Sigmoid colon (tissue), 7 donors: ENCODE data around the gene RGS7. TPM values are rescaled to one million over a fixed set of nuclear protein-coding genes. Genes with fewer than 3 reads are reported as not detected.
A peak's percentile ranks its signal among the peaks of the same experiment; 100 is the strongest.

Experiments used
- DNase-seq: peaks from one replicate; pipeline ENCODE4 v3.0.0-alpha.2; 2019
- H3K27ac ChIP-seq, 4 donors: fragments of 200-600 bp; sonication (generic); one replicate each; pipeline ENCODE4 v1.5.1; 2016 to 2019; ENCODE audit warnings: mild to moderate bottlenecking in 1 of 4
- H3K27me3 ChIP-seq, 3 donors: fragments of 200-600 bp; sonication (generic); one replicate each; pipeline ENCODE4 v1.5.1; 2019; ENCODE audit warnings: mild to moderate bottlenecking in 1 of 3
- H3K36me3 ChIP-seq, 4 donors: fragments of 200-600 bp; sonication (generic); one replicate each; pipeline ENCODE4 v1.5.1; 2016 to 2019
- H3K4me1 ChIP-seq, 4 donors: fragments of 200-600 bp; sonication (generic); one replicate each; pipeline ENCODE4 v1.5.1; 2017 to 2019
- H3K4me3 ChIP-seq, 4 donors: fragments of 200-600 bp; sonication (generic); one replicate each; pipeline ENCODE4 v1.5.1; 2017 to 2019; ENCODE audit warnings: mild to moderate bottlenecking in 2 of 4, moderate library complexity in 1 of 4
- H3K9me3 ChIP-seq, 4 donors: fragments of 200-600 bp in 3 of 4; sonication (generic) in 3 of 4; one replicate each; pipeline versions ENCODE4 v1.5.1 to v1.6.1; 2013 to 2019
- EP300 ChIP-seq, 4 donors: sonication (generic); formaldehyde crosslinking; IDR thresholded peaks; one replicate each; pipeline ENCODE4 v1.6.1; 2017; ENCODE audit warnings: antibody characterized with exemption in 4 of 4
- POLR2A ChIP-seq, 2 donors: fragments of 450-650 bp; IDR thresholded peaks; one replicate each; pipeline ENCODE4 v1.6.1; 2016; ENCODE audit warnings: antibody characterized with exemption in 2 of 2, mild to moderate bottlenecking in 2 of 2, moderate library complexity in 2 of 2
- POLR2AphosphoS5 ChIP-seq, 4 donors: sonication (generic); formaldehyde crosslinking; IDR thresholded peaks; one replicate each; pipeline ENCODE4 v1.6.1; 2017; ENCODE audit warnings: antibody characterized with exemption in 4 of 4
- WGBS, 2 donors: extraction: QIAGEN DNeasy Blood & Tissue Kit; methylation state at CpG; one replicate each; pipeline ENCODE4 v1.1.7; 2013; 5-methylcytosine and 5-hydroxymethylcytosine counted together
- intact Hi-C: fragments of 100-400 bp; cut with DNase I; formaldehyde crosslinking; loops from one replicate; pipeline ENCODE4 v1.15.1; 2023
- polyA plus RNA-seq, 3 donors: library from polyadenylated mRNA; stranded (reverse); fragments of 200-250 nt; gene quantifications; one replicate each; pipeline ENCODE4 v1.2.3, GENCODE V29; 2013
- total RNA-seq, 4 donors: library from RNA; depleted of rRNA; stranded (reverse); fragments of >200 nt; gene quantifications; one replicate each; pipeline ENCODE4 v1.1.0, GENCODE V29; 2016
- TF ChIP-seq, protein P1 (sequence below), 4 experiments: fragments of 450-650 bp in 3 of 4; fragments of 200-600 bp in 1 of 4; IDR thresholded peaks; one replicate each; pipeline ENCODE4 v1.5.1; 2016 to 2019; ENCODE audit warnings: antibody characterized with exemption in 4 of 4, mild to moderate bottlenecking in 3 of 4, moderate library complexity in 2 of 4
- donor health status: healthy with polysubstance abuse.
- donor health status: Bipolar disorder and iron deficiency.
- donor health status: healthy.

RGS7 gene
- total and polyA plus RNA-seq, 7 donors = 0.10 to 1.8 (median 0.33) TPM; not detected in 4

DNA sequence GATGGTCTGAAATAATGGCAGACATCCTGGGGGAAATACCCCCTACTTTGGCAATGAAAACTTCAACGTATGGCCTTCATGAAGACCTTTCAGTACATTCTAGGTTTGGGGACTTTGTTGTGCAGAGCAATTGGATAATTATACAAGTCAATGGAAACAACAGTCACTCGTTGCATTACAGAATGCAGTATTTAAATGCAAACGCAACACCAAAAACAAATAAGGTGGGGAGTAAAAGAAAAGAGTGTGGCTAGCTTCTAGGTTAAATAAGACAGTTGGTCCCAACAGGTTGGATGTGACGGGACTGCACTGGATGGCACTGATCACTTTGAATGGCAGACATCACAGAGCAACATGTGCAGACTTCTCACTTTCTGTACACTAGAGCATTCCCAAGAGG, 386.8 kb downstream of the RGS7 start:
- Histone ChIP-seq H3K27me3 (no peaks in the 10 kb centered on the region), H3K4me1 (no peaks in the 10 kb centered on the region), H3K4me3 (no peak overlapping the region), H3K36me3 (no peaks in the 10 kb centered on the region), H3K9me3 (no peaks in the 10 kb centered on the region), H3K27ac (no peak overlapping the region)
- WGBS, 2 donors = 80 to 86% methylated on average over 4 of the region's 4 CpGs
- TF ChIP-seq, protein P1, sequence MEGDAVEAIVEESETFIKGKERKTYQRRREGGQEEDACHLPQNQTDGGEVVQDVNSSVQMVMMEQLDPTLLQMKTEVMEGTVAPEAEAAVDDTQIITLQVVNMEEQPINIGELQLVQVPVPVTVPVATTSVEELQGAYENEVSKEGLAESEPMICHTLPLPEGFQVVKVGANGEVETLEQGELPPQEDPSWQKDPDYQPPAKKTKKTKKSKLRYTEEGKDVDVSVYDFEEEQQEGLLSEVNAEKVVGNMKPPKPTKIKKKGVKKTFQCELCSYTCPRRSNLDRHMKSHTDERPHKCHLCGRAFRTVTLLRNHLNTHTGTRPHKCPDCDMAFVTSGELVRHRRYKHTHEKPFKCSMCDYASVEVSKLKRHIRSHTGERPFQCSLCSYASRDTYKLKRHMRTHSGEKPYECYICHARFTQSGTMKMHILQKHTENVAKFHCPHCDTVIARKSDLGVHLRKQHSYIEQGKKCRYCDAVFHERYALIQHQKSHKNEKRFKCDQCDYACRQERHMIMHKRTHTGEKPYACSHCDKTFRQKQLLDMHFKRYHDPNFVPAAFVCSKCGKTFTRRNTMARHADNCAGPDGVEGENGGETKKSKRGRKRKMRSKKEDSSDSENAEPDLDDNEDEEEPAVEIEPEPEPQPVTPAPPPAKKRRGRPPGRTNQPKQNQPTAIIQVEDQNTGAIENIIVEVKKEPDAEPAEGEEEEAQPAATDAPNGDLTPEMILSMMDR (IDR thresholded peaks at IDR 0.05) = no peak
- TF ChIP-seq POLR2A (IDR thresholded peaks at IDR 0.05) (no peak), EP300 (IDR thresholded peaks at IDR 0.05) (no peak), POLR2AphosphoS5 (IDR thresholded peaks at IDR 0.05) (no peak)
- intact Hi-C loops = no loop called here
- DNase-seq = no peak

DNA sequence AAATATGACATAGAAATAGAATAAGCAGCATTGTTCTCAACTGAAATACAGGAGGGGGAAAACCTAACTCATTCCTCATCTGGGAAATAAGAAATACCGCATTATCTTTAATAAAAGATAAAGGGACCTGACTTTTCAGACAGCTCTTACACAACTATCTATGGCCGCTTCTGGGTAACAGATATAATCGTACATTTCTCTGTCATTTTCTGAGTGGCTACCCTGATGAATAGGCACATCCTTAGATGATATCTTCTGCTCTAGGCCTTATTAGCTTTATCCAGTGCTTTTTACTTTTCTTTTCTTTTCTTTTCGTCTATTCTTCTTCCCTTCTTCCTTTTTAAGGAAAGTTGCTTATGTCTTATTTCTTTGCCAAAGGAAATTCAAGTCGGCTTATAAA, 388.1 kb downstream of the RGS7 start:
- 88% methylated on average over 5 of the region's 5 CpGs for WGBS, 2 donors
- Histone ChIP-seq H3K27ac (no peak overlapping the region), H3K36me3 (no peaks in the 10 kb centered on the region), H3K4me3 (no peak overlapping the region), H3K9me3 (no peaks in the 10 kb centered on the region), H3K27me3 (no peaks in the 10 kb centered on the region), H3K4me1 (no peaks in the 10 kb centered on the region)
- TF ChIP-seq, protein P1 (IDR thresholded peaks at IDR 0.05) = no peak
- no peak for TF ChIP-seq EP300 (IDR thresholded peaks at IDR 0.05)
- TF ChIP-seq POLR2AphosphoS5 (IDR thresholded peaks at IDR 0.05) = no peak
- TF ChIP-seq POLR2A (IDR thresholded peaks at IDR 0.05) = no peak
- intact Hi-C loops = no loop called here
- DNase-seq = no peak

DNA sequence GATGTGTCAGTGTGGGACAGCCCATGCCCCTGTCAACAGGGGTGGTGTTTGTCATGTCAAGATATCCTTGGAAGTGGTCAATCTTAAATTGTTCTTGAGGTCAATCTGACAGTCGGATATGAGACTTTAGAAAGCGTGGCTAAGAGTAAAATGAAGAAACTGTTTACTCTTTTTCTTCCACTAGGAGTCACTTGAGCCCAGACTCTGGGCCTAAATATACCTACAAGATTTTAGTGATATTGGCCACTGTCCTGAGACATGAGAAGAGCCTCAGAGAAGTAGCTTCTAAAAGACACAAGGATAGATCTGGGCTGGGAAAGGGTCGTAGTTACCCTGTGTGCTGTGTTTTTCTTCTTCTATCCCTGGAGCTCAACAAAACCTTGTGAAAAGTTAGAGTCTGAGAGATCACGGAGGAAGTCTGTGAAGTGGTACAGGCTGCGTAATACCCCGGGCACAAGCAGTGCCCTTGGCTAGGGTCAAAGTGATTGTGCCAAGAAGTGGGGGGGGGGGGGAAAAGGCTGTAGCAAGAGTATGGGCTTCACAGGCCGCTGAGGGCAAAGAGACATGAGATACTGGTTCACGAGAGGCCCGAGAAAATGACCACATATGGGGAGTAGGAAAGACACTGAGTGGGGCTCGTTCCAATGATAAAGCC, 389.8 kb downstream of the RGS7 start:
- DNase-seq = no peak
- H3K4me1 ChIP-seq = no peaks in the 10 kb centered on the region
- TF ChIP-seq, protein P1 (IDR thresholded peaks at IDR 0.05) = peak in 1 of 4 experiments; percentile 9
- TF ChIP-seq POLR2A (IDR thresholded peaks at IDR 0.05) = no peak
- 71 to 84% methylated on average over 10 of the region's 10 CpGs for WGBS, 2 donors
- H3K36me3 ChIP-seq = no peaks in the 10 kb centered on the region
- intact Hi-C loops = no loop called here
- no peak overlapping the region for H3K4me3 ChIP-seq
- H3K27me3 ChIP-seq = no peaks in the 10 kb centered on the region
- no peaks in the 10 kb centered on the region for H3K9me3 ChIP-seq
- no peak overlapping the region for H3K27ac ChIP-seq

DNA sequence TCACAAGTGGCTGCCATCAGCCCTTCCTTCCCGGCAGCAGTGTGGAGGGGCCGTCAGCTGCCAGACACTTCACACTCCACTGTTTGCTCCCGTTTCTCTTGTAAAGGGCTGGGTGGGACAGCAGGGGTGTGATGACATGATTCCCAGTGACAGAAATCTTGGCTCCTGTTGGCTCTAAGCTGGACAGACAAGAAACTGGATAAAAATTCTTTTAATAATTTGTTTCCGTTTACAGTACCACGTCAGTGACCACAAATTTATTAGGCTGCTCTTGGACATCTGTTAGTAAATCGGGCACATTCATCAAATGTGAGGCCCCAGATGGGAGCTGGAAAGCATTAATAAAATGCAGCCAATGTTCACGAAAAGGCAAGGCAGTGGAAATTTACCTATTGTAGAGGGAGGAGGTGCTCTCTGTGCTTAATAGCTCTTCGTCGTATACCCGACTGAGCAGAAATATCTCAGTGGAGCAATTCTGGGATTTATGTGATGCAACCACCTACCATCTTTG, 391.4 kb downstream of the RGS7 start:
- no peaks in the 10 kb centered on the region for H3K9me3 ChIP-seq
- intact Hi-C loops = no loop called here
- no peak overlapping the region for H3K4me3 ChIP-seq
- DNase-seq = no peak
- H3K36me3 ChIP-seq = no peaks in the 10 kb centered on the region
- 52 to 54% methylated on average over 10 of the region's 10 CpGs for WGBS, 2 donors
- no peaks in the 10 kb centered on the region for H3K27me3 ChIP-seq
- TF ChIP-seq, protein P1 (IDR thresholded peaks at IDR 0.05) = no peak
- no peak for TF ChIP-seq POLR2A (IDR thresholded peaks at IDR 0.05)
- TF ChIP-seq EP300 (IDR thresholded peaks at IDR 0.05) = no peak
- no peak for TF ChIP-seq POLR2AphosphoS5 (IDR thresholded peaks at IDR 0.05)
- H3K27ac ChIP-seq = no peak overlapping the region
- H3K4me1 ChIP-seq = no peaks in the 10 kb centered on the region

DNA sequence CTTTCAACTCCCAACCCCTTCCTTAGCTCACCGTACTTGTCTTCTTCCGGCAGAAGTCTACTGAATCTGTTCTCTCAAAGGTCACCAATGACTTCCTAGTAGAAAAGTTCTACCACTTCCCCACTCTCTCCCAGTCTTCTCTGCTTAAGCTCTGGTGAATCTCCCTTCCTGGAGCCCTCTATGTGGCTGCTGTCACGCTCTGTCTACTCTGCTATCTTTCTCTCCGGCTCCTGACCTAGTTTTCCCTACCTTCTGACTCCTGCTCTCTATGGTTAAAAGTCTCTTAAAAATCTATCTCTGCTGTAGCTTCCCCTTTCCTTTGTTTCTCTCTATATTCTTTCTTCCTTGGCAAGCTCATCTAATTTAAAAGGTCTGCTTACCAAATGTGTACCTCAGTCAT, 394.9 kb downstream of the RGS7 start:
- no peaks in the 10 kb centered on the region for H3K4me1 ChIP-seq
- no peaks in the 10 kb centered on the region for H3K27me3 ChIP-seq
- no peak overlapping the region for H3K27ac ChIP-seq
- no peak overlapping the region for H3K4me3 ChIP-seq
- 87 to 89% methylated on average over 4 of the region's 4 CpGs for WGBS, 2 donors
- TF ChIP-seq POLR2A (IDR thresholded peaks at IDR 0.05) (no peak), EP300 (IDR thresholded peaks at IDR 0.05) (no peak), POLR2AphosphoS5 (IDR thresholded peaks at IDR 0.05) (no peak)
- TF ChIP-seq, protein P1 (IDR thresholded peaks at IDR 0.05) = no peak
- H3K36me3 ChIP-seq = no peaks in the 10 kb centered on the region
- intact Hi-C loops = no loop called here
- no peak for DNase-seq
- H3K9me3 ChIP-seq = no peaks in the 10 kb centered on the region
